Measurements from ENCODE around the gene TAGLN2. TPM values are rescaled to one million over a fixed set of nuclear protein-coding genes. Genes with fewer than 3 reads are reported as not detected.

The TAGLN2 gene
- polyA plus RNA-seq, 4 donors = 244 to 472 (median 400) TPM

DNA sequence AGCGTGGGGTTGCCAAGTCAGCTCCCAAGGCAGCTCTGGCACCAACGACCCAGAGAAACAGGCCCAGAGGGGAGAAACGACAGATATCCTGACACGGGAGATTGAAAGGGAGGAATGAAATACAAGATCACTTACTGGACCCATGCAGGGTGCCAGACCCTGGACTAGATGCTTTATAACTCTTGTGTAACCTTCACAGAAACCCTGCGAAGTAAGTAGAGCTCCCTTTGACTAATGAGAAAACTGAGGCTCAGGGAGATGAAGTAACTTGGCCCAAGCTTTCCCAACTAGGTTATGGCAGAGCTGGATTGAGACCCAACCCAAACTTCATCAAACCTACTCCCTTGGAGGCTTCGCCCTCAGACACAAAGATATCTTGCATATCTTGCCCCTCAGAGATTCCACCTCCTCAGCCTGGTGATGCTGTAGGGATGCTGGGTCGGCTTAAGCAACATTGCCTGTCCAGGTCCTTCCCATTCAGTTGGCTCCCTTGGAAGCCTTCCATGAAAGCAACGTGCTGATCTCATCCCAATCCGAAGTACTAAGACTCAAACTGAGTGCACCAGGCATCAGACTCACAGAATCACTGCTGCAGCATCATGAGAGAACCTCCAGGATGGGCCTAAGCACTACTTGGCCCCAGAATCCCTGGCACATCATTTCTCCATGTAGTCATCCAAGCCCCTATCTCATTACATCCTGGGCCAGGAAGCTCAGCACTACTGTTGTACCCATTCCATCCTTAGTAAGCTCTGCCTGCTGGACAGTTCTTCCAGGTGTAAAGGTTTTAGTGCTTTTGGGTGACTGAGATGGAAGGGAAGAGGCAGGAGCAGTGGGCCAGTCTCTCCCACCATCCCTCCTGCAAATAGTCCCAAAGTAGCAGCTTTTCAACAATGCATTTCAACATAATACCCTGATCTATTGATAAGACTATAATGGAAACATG lies 21.2 kb upstream of the TAGLN2 start:
- DNase-seq = no peak
- Histone ChIP-seq H3K9me3 (ENCODE audit: control insufficient read depth in 2 of 2, insufficient read depth in 1 of 2, low read depth in 1 of 2, low read length in 1 of 2) (no peaks in the 10 kb centered on the region), H3K4me1 (ENCODE audit: control insufficient read depth in 3 of 3, insufficient read depth in 2 of 3, low read depth in 1 of 3, low read length in 2 of 3) (peaks cover 2 to 47% (median 4%) of the 10 kb centered on the region in 3 donors), H3K27ac (ENCODE audit: low read depth in 1 of 3, low read length in 2 of 3) (peak overlapping the region in 2 of 3 donors; percentile 6 to 46), H3K36me3 (ENCODE audit: control insufficient read depth in 3 of 3, insufficient read depth in 2 of 3, low read depth in 1 of 3, low read length in 3 of 3) (peaks cover 0 to 21% (median 0%) of the 10 kb centered on the region in 3 donors), H3K27me3 (ENCODE audit: control insufficient read depth in 3 of 3, insufficient read depth in 3 of 3, low read length in 3 of 3) (no peaks in the 10 kb centered on the region), H3K4me3 (ENCODE audit: low read depth in 1 of 3, low read length in 3 of 3) (peak overlapping the region in 2 of 3 donors; percentile 57 to 64)
- WGBS, 3 donors = 40 to 51% (median 44%) methylated on average over 9 of the region's 9 CpGs
- no peak for FAIRE-seq

DNA sequence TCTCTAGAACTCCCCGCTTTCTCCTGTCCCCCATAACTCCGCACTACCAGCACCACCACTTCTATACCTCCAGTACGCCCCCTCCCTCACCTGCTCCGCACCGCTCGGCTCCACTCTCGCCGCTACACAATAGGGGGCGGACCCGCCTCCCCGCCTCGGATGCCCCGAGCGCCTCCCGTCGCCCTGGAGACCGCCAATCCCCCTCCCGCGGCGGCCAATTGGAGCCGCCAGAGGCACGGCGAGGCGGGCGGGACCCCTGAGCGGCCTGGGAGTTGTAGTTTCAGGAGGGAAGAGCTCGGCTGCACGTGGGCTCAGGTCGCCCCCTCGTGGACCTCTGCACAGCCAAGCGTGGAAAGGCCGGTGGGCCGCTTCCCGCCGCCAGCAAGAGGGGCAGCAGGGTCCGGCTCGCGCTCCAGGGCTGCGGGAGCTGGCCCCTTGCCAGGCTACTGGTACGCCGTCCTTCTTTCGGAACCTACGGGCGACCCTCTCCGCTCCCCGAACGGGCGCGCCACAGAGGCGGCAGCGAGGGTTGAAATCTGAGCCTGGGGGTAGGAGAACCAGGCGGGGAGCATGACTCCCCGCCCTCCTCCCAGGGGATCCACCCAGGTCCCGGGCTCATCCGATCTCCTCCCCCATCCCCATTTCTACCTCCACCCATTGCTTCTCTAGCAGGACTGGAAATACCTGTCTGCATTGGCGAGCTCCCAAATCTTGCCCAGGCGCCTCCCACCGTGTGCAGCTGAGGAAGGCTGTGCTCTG lies 20.4 kb upstream of the TAGLN2 start, which contains the start of gene IGSF9:
TSS of gene IGSF9 (minus strand) at position 131 of the 759 bp plus-strand sequence. CDS start 2,159 bp downstream, outside the sequence.
- FAIRE-seq (no peak), DNase-seq (peak; percentile 84 to 96)
- no peaks in the 10 kb centered on the region for H3K27me3 ChIP-seq (ENCODE audit: control insufficient read depth in 3 of 3, insufficient read depth in 3 of 3, low read length in 3 of 3)
- H3K27ac ChIP-seq (ENCODE audit: low read depth in 1 of 3, low read length in 2 of 3) = peak within 1 kb of the TSS in 2 of 3 donors; percentile 78 to 97
- H3K36me3 ChIP-seq (ENCODE audit: control insufficient read depth in 3 of 3, insufficient read depth in 2 of 3, low read depth in 1 of 3, low read length in 3 of 3) = peaks cover 0 to 30% (median 0%) of the 10 kb centered on the region in 3 donors
- no peaks in the 10 kb centered on the region for H3K9me3 ChIP-seq (ENCODE audit: control insufficient read depth in 2 of 2, insufficient read depth in 1 of 2, low read depth in 1 of 2, low read length in 1 of 2)
- peaks cover 2 to 56% (median 4%) of the 10 kb centered on the region in 3 donors for H3K4me1 ChIP-seq (ENCODE audit: control insufficient read depth in 3 of 3, insufficient read depth in 2 of 3, low read depth in 1 of 3, low read length in 2 of 3)
- 2% methylated on average over 49 to 58 of the region's 58 CpGs for WGBS, 3 donors
- H3K4me3 ChIP-seq (ENCODE audit: low read depth in 1 of 3, low read length in 3 of 3) = peak within 1 kb of the TSS in 2 of 3 donors; percentile 57 to 64

DNA sequence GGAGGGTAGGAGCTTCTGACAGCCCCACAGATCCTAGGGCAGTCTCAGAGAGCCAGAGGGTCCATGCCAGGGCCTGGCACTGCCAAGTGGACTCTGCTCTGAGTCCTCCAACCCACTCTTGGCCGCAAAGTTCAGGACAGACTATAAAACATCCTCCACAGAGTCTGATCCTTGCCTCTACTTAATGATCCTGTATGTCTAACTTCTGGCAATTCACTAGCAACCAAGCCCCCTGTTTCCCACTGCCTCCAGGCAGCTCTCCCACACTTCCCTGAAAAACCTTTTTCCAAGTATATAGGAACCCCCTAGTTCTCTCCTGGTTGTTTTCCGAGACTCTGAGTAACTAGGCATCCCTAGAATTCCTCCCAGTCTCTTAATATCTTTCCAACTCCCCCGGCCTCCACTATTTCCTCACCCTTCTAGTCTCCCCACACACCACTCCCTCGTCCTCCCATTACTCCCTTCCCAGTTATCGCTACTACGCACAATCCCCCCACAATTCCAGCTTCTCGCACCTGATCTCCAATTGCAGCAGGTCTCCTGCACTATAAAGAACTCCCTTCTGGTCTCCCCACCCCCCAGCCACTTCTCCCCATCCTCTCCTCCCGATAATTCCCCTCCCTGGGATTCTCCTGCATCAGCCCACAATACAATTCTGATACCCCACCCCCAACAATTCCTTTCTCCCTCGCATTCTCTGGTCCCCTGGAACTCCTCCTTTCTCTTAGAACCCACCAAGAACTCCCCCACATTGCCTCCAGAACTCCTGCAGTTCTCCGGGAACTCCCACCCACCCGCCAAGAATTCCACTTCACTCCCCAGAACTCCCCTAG lies 19.5 kb upstream of the TAGLN2 start:
- no peaks in the 10 kb centered on the region for H3K27me3 ChIP-seq (ENCODE audit: control insufficient read depth in 3 of 3, insufficient read depth in 3 of 3, low read length in 3 of 3)
- H3K4me3 ChIP-seq (ENCODE audit: low read depth in 1 of 3, low read length in 3 of 3) = peak overlapping the region in 2 of 3 donors; percentile 57 to 64
- DNase-seq (peak in 1 of 2 donors; percentile 79), FAIRE-seq (no peak)
- peaks cover 0 to 36% (median 0%) of the 10 kb centered on the region in 3 donors for H3K36me3 ChIP-seq (ENCODE audit: control insufficient read depth in 3 of 3, insufficient read depth in 2 of 3, low read depth in 1 of 3, low read length in 3 of 3)
- H3K27ac ChIP-seq (ENCODE audit: low read depth in 1 of 3, low read length in 2 of 3) = peak overlapping the region in 2 of 3 donors; percentile 78 to 97
- H3K9me3 ChIP-seq (ENCODE audit: control insufficient read depth in 2 of 2, insufficient read depth in 1 of 2, low read depth in 1 of 2, low read length in 1 of 2) = no peaks in the 10 kb centered on the region
- H3K4me1 ChIP-seq (ENCODE audit: control insufficient read depth in 3 of 3, insufficient read depth in 2 of 3, low read depth in 1 of 3, low read length in 2 of 3) = peaks cover 3 to 64% (median 9%) of the 10 kb centered on the region in 3 donors
- WGBS, 3 donors = 31 to 38% (median 34%) methylated on average over 11 of the region's 11 CpGs

DNA sequence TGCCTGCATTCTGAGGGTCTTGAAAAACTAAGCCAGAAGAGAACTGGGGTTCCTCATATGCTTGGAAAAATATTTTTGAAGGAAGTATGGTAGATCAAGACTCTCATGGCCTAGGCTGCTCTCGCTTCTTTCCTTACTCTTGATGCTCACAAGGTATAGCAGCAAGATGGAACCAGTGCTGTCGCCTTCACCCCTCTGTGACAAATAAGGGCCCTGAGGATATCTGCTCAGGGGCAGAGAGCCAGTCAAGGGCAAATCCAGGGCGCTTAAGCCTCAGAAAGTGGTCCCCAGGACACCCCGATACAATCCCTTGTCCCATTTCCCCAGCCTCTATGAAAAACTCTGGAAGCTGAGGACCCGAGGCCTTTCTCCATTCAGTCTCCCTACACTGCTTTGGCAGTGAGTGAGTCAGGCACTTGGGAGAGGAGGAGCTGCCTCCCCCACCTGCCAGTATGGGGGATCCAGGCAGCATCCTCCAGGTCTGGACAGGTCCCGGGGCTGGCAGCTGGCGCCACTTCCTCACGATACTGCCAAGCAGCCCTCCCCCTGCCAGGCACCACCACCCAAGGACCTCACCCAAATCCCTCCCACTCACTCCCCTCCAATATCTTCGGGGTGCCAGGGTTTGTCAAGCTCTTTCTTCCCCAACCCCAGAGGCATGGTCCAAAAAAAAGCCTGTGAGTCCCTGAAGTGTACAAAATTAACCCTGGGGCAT lies 18.8 kb upstream of the TAGLN2 start:
- Histone ChIP-seq H3K27me3 (ENCODE audit: control insufficient read depth in 3 of 3, insufficient read depth in 3 of 3, low read length in 3 of 3) (no peaks in the 10 kb centered on the region), H3K27ac (ENCODE audit: low read depth in 1 of 3, low read length in 2 of 3) (peak overlapping the region in 2 of 3 donors; percentile 63 to 97), H3K4me1 (ENCODE audit: control insufficient read depth in 3 of 3, insufficient read depth in 2 of 3, low read depth in 1 of 3, low read length in 2 of 3) (peaks cover 5 to 65% (median 8%) of the 10 kb centered on the region in 3 donors), H3K4me3 (ENCODE audit: low read depth in 1 of 3, low read length in 3 of 3) (peak overlapping the region in 2 of 3 donors; percentile 57 to 64), H3K36me3 (ENCODE audit: control insufficient read depth in 3 of 3, insufficient read depth in 2 of 3, low read depth in 1 of 3, low read length in 3 of 3) (peaks cover 0 to 40% (median 0%) of the 10 kb centered on the region in 3 donors), H3K9me3 (ENCODE audit: control insufficient read depth in 2 of 2, insufficient read depth in 1 of 2, low read depth in 1 of 2, low read length in 1 of 2) (no peaks in the 10 kb centered on the region)
- 61 to 80% (median 64%) methylated on average over 9 of the region's 9 CpGs for WGBS, 3 donors
- no peak for FAIRE-seq
- no peak for DNase-seq

DNA sequence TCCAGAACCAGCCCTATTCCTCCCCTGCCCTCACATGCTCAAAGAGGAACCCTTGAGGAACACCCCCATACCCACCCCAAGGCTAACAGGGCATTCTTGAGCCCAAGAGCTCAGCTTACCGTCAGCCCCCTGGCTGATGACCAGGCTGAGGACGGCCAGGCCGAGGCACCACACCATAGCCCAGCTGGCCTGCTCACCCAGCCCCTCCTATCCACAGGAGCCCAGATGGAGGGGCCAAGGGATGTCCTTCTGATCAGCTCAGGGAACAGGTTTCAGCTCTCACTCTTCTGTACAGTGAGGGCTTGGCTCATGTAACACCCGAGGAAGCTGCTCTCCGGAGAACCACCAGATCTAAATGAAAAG lies 18.0 kb upstream of the TAGLN2 start:
- Histone ChIP-seq H3K9me3 (ENCODE audit: control insufficient read depth in 2 of 2, insufficient read depth in 1 of 2, low read depth in 1 of 2, low read length in 1 of 2) (no peaks in the 10 kb centered on the region), H3K36me3 (ENCODE audit: control insufficient read depth in 3 of 3, insufficient read depth in 2 of 3, low read depth in 1 of 3, low read length in 3 of 3) (peaks cover 0 to 45% (median 0%) of the 10 kb centered on the region in 3 donors), H3K4me1 (ENCODE audit: control insufficient read depth in 3 of 3, insufficient read depth in 2 of 3, low read depth in 1 of 3, low read length in 2 of 3) (peaks cover 5 to 66% (median 9%) of the 10 kb centered on the region in 3 donors), H3K27me3 (ENCODE audit: control insufficient read depth in 3 of 3, insufficient read depth in 3 of 3, low read length in 3 of 3) (no peaks in the 10 kb centered on the region), H3K27ac (ENCODE audit: low read depth in 1 of 3, low read length in 2 of 3) (peak overlapping the region in 1 of 3 donors; percentile 97), H3K4me3 (ENCODE audit: low read depth in 1 of 3, low read length in 3 of 3) (peak overlapping the region in 1 of 3 donors; percentile 64)
- WGBS, 3 donors = 86 to 95% (median 90%) methylated on average over 5 of the region's 5 CpGs
- FAIRE-seq (no peak), DNase-seq (no peak)

GRCh38 chr1:159942632-159943277 lies 17.4 kb upstream of the TAGLN2 start:
- Histone ChIP-seq H3K4me3 (ENCODE audit: low read depth in 1 of 3, low read length in 3 of 3) (peak overlapping the region in 1 of 3 donors; percentile 64), H3K9me3 (ENCODE audit: control insufficient read depth in 2 of 2, insufficient read depth in 1 of 2, low read depth in 1 of 2, low read length in 1 of 2) (no peaks in the 10 kb centered on the region), H3K27me3 (ENCODE audit: control insufficient read depth in 3 of 3, insufficient read depth in 3 of 3, low read length in 3 of 3) (no peaks in the 10 kb centered on the region), H3K27ac (ENCODE audit: low read depth in 1 of 3, low read length in 2 of 3) (peak overlapping the region in 1 of 3 donors; percentile 97), H3K4me1 (ENCODE audit: control insufficient read depth in 3 of 3, insufficient read depth in 2 of 3, low read depth in 1 of 3, low read length in 2 of 3) (peaks cover 7 to 69% (median 9%) of the 10 kb centered on the region in 3 donors), H3K36me3 (ENCODE audit: control insufficient read depth in 3 of 3, insufficient read depth in 2 of 3, low read depth in 1 of 3, low read length in 3 of 3) (peaks cover 0 to 49% (median 0%) of the 10 kb centered on the region in 3 donors)
- WGBS, 3 donors = 88 to 96% (median 89%) methylated on average over 15 of the region's 15 CpGs
- FAIRE-seq = no peak
- DNase-seq = no peak

Data from small intestine (tissue), 7 donors.